DOHH2 (cell line): ENCODE data around the gene SLC1A1.
"Not testable (repeated sequence)": the region's sequence is repeated elsewhere in the genome, so short reads cannot be mapped to it uniquely, and the experiment has no call there.

Experiments used
- H3F3A ChIP-seq: fragments of 200-600 bp; sonication (generic), shearing (Covaris generic); 2 replicates; pipeline ENCODE4 v1.6.0; 2016; ENCODE audit warnings: antibody characterized with exemption, mild to moderate bottlenecking; ENCODE audit not compliant: control insufficient read depth, insufficient read depth
- H3K27ac ChIP-seq: fragments of 200-600 bp; sonication (generic); 2 replicates; pipeline ENCODE4 v1.5.1; 2014; ENCODE audit warnings: low read depth, mild to moderate bottlenecking, low read length, moderate library complexity
- H3K27me3 ChIP-seq: fragments of 200-600 bp; sonication (generic); 2 replicates; pipeline ENCODE4 v1.6.1; 2014; ENCODE audit warnings: mild to moderate bottlenecking, low read length, mixed read lengths; ENCODE audit not compliant: control insufficient read depth
- H3K36me3 ChIP-seq: fragments of 200-600 bp; sonication (generic); 2 replicates; pipeline ENCODE4 v1.6.1; 2014; ENCODE audit warnings: mild to moderate bottlenecking, low read length, moderate library complexity, mixed read lengths; ENCODE audit not compliant: control insufficient read depth
- H3K4me1 ChIP-seq: fragments of 200-600 bp; sonication (generic); 2 replicates; pipeline ENCODE4 v1.6.1; 2014; ENCODE audit warnings: mild to moderate bottlenecking, low read length, mixed read lengths; ENCODE audit not compliant: control insufficient read depth
- H3K4me2 ChIP-seq: fragments of 200-600 bp; sonication (generic); 2 replicates; pipeline ENCODE4 v1.6.0; 2014; ENCODE audit warnings: mild to moderate bottlenecking, low read length, moderate library complexity
- H3K4me3 ChIP-seq: fragments of 200-600 bp; sonication (generic); 2 replicates; pipeline ENCODE4 v1.5.1; 2014; ENCODE audit warnings: mild to moderate bottlenecking, low read length, mixed read lengths
- H3K79me2 ChIP-seq: fragments of 200-600 bp; sonication (generic); 2 replicates; pipeline ENCODE4 v1.6.1; 2014; ENCODE audit warnings: mild to moderate bottlenecking, low read length, mixed read lengths; ENCODE audit not compliant: control insufficient read depth
- H3K9me2 ChIP-seq: fragments of 200-600 bp; sonication (generic); replicated peaks from 2 replicates; pipeline ENCODE4 v1.6.1; 2014; ENCODE audit warnings: mild to moderate bottlenecking, low read length, mixed read lengths; ENCODE audit not compliant: control insufficient read depth
- H3K9me3 ChIP-seq: fragments of 200-600 bp; sonication (generic); 2 replicates; pipeline ENCODE4 v1.6.1; 2014; ENCODE audit warnings: antibody characterized with exemption, low read length, mixed read lengths; ENCODE audit not compliant: control insufficient read depth, insufficient read depth
- H4K20me1 ChIP-seq: fragments of 200-600 bp; sonication (generic); 2 replicates; pipeline ENCODE4 v1.6.0; 2014; ENCODE audit warnings: low read depth, mild to moderate bottlenecking, antibody characterized with exemption, low read length, moderate library complexity; ENCODE audit not compliant: control insufficient read depth, insufficient read depth
- CTCF ChIP-seq: fragments of 200-600 bp; sonication (generic); IDR thresholded peaks from one replicate; pipeline ENCODE4 v1.5.1; 2014; ENCODE audit warnings: antibody characterized with exemption, mild to moderate bottlenecking, low read depth, low read length; ENCODE audit not compliant: poor library complexity, severe bottlenecking
- EZH2phosphoT487 ChIP-seq: fragments of 200-600 bp; sonication (generic); IDR thresholded peaks from 2 replicates; pipeline ENCODE4 v1.6.1; 2017; ENCODE audit warnings: borderline replicate concordance, mild to moderate bottlenecking, antibody characterized with exemption, low read length, moderate library complexity, mixed read lengths

The SLC1A1 gene

DNA sequence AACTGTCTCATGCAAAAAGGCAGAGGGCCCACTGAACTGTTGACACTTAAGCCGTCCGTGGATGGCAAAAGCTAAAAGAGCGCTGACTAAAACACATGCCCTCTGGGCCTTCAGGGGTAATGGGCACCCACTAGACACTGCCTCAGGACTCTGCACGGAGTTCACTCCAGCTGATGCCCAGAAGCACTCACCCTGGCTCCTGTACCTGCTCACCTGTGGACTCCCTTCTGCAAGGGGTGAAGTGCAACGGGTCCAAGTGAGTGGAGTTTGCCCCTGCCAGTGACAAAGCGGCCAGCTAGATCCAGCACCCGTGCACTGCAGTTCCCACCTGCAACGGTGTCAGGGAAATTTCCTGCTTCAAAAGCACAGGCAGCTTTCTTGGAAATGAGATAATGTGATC is 50.2 kb downstream of the SLC1A1 start:
- Histone ChIP-seq H3F3A (no peaks in the 10 kb centered on the region), H3K9me3 (no peaks in the 10 kb centered on the region), H3K36me3 (no peaks in the 10 kb centered on the region), H3K27me3 (no peaks in the 10 kb centered on the region), H3K4me3 (no peak overlapping the region), H3K4me1 (no peaks in the 10 kb centered on the region), H3K4me2 (no peak overlapping the region), H3K27ac (no peak overlapping the region), H3K79me2 (no peaks in the 10 kb centered on the region), H4K20me1 (no peaks in the 10 kb centered on the region), H3K9me2 (no peaks in the 10 kb centered on the region)
- TF ChIP-seq EZH2phosphoT487 (no peak), CTCF (no peak)

DNA sequence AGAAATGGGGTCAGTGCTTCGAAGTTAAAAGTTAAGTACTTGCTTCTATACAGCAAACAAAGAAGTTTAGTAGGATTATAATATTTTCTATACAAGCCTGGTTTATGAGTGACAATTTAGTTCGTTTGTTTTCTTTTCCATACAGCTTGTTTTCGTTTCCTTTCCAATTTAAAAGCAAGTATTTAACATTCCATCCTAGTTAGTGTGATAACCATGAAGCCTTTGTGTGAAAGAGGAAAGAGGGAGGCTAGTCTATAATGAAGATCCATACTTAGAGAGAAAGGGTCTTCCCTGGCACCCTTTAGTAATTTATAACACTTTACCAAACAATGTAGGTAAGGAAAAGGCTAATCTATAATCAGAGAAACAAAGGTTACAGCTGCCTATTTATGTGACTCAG is 51.0 kb downstream of the SLC1A1 start:
- Histone ChIP-seq H3K36me3 (no peaks in the 10 kb centered on the region), H3K27ac (no peak overlapping the region), H3K4me2 (no peak overlapping the region), H3K79me2 (no peaks in the 10 kb centered on the region), H3K9me3 (no peaks in the 10 kb centered on the region), H3K9me2 (no peaks in the 10 kb centered on the region), H3K4me3 (no peak overlapping the region), H4K20me1 (no peaks in the 10 kb centered on the region), H3K4me1 (no peaks in the 10 kb centered on the region), H3K27me3 (no peaks in the 10 kb centered on the region), H3F3A (no peaks in the 10 kb centered on the region)
- TF ChIP-seq EZH2phosphoT487 = no peak
- no peak for TF ChIP-seq CTCF

DNA sequence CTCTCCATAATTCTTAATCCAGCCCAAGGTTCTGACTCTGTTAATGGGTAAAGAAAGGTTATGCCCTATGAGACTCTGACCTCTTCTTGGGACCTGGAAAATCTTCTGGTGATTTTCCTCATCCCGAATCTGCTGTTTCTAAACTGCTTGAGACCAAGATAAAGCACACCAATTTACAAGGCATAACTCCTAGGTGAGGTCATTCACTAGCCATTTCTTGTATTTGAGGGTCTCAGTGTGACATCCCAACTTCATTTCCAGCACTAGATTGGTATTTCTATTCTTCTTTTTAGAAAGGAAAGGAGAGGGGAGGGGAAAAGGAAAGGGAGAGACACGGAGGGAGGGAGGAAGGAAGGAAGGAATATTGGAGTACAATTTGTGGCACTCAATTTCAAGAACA is 51.6 kb downstream of the SLC1A1 start:
- Histone ChIP-seq H3K4me3 (no peak overlapping the region), H3F3A (no peaks in the 10 kb centered on the region), H3K27ac (no peak overlapping the region), H3K9me3 (no peaks in the 10 kb centered on the region), H3K4me1 (peaks cover 1% of the 10 kb centered on the region; the same call in 1 of the 2 replicates), H3K4me2 (no peak overlapping the region), H3K27me3 (no peaks in the 10 kb centered on the region), H3K36me3 (no peaks in the 10 kb centered on the region), H3K9me2 (no peaks in the 10 kb centered on the region), H3K79me2 (no peaks in the 10 kb centered on the region), H4K20me1 (no peaks in the 10 kb centered on the region)
- no peak for TF ChIP-seq EZH2phosphoT487
- no peak for TF ChIP-seq CTCF

GRCh38 chr9:4544714-4545113 is 54.4 kb downstream of the SLC1A1 start:
- not testable (repeated sequence) for H3K4me2 ChIP-seq, H4K20me1 ChIP-seq, H3K79me2 ChIP-seq, H3K4me3 ChIP-seq, H3F3A ChIP-seq, H3K27ac ChIP-seq, H3K27me3 ChIP-seq, H3K9me3 ChIP-seq, H3K9me2 ChIP-seq, H3K36me3 ChIP-seq
- H3K4me1 ChIP-seq = peaks cover 13% of the 10 kb centered on the region
